DMS153 (cell line): ENCODE measurements around the gene INO80D.
"Not testable (repeated sequence)": the region's sequence is repeated elsewhere in the genome, so short reads cannot be mapped to it uniquely, and the experiment has no call there.

Experiments used
- DNase-seq: peaks from one replicate; lab custom pipeline; 2025; lab: John Stamatoyannopoulos, UW

INO80D gene

GRCh38 chr2:206085742-206086445, at the start of gene INO80D:
INO80D (minus strand) TSS chr2:206086174; CDS start chr2:206063016, 23,158 bp downstream.
- DNase-seq = peak; percentile 74

DNA sequence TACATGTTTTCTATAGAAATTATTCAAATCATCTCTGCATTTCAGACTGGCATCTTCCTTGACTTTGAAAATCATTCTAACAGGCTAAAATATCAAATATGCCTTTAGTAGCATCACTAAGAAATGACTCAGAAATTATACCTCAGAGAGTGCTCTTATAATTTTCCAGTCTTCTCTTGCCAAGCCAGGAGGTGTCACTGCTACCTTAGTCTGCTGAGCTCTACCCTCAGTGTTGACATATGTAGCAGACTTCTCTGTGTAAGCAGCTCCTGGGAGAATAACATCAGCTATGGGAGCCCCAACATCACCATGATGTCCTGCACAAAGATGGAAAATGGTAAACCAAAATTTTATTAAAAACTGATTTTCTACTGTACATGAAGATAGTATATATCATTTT, 41.7 kb upstream of the INO80D start:
- no peak for DNase-seq

GRCh38 chr2:206125901-206126300, 39.9 kb upstream of the INO80D start:
- DNase-seq = no peak

- not testable (repeated sequence) for DNase-seq
Measured at GRCh38 chr2:206122569-206122968, 36.6 kb upstream of the INO80D start.

DNA sequence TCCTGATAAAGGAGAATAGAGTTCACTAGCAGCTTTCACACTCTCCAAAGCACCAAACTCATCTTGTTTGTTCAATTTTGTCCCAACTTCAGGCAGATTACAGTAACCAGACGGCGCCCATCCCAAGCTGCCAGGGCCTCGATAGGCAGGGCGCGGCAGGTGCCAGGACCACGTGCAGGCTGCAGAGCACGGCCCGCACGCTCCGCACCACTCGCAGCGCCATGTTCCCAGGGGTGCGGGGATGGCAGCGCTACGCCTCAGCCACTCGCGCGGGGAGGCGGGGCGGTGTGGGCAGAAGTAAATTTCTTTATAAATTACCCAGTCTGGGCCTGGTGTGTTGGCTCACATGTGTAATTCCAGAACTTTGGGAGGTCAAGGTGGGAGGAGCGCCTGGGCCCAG, 30.3 kb upstream of the INO80D start:
- no peak for DNase-seq

GRCh38 chr2:206115026-206115578, 29.1 kb upstream of the INO80D start:
- DNase-seq = no peak

GRCh38 chr2:206112846-206113547, 27.0 kb upstream of the INO80D start:
- no peak for DNase-seq

GRCh38 chr2:206112108-206112507, 26.1 kb upstream of the INO80D start:
- DNase-seq = no peak

GRCh38 chr2:206108713-206109112, 22.7 kb upstream of the INO80D start:
- DNase-seq = no peak

- no peak for DNase-seq
Measured at GRCh38 chr2:206105541-206105940, 19.6 kb upstream of the INO80D start.

DNA sequence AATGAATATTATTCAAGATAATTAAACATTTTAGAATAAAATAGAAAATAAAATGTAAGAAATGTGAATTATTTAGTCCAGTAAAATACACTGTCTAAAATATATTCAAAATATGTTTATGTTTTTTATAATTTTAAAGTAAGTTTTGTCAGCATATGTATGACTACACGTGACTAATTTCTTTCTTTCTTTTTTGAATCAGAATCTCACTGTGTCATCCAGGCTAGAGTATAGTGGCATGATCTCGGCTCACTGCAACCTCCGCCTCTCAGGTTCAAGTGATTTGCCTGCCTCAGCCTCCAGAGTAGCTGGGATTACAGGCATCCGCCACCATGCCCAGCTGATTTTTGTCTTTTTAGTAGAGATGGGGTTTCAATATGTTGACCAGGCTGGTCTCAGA, 19.1 kb upstream of the INO80D start:
- no peak for DNase-seq

GRCh38 chr2:206098872-206099271, 12.9 kb upstream of the INO80D start:
- not testable (repeated sequence) for DNase-seq

GRCh38 chr2:206098471-206098870, 12.5 kb upstream of the INO80D start:
- no peak for DNase-seq

- DNase-seq = no peak
Measured at GRCh38 chr2:206096876-206097275, 10.9 kb upstream of the INO80D start.

- no peak for DNase-seq
Measured at GRCh38 chr2:206095536-206096332, 9.8 kb upstream of the INO80D start.

- no peak for DNase-seq
Measured at GRCh38 chr2:206092297-206092696, 6.3 kb upstream of the INO80D start.

GRCh38 chr2:206088248-206088647, 2.3 kb upstream of the INO80D start:
- no peak for DNase-seq

- no peak for DNase-seq
Measured at GRCh38 chr2:206086716-206087350, 859 bp upstream of the INO80D start.

GRCh38 chr2:206084870-206085741, 868 bp downstream of the INO80D start:
- no peak for DNase-seq

DNA sequence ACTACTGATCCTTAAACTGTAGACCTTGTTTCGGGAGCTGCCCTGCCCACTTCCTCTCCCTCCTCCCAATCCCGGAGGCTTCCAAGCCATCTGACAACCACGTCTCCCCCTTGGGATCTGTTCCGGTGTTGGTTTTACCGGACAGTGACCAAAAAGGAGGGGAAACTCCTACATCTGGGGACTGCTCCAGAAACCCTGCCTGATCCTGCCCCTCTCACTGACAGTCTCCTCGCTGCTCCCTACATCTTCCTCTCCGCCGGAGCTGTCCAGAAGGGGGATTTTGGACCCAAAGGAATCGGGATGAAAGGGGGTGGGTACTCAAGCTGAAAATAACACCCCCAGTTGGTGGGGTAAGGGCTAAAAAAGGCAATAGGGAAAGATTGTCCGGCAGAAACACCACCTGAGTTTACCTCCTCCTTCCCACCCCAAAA, 1.5 kb downstream of the INO80D start:
- peak; percentile 43 for DNase-seq
